Measurements from ENCODE around the gene DOCK2. TPM values are rescaled to one million over a fixed set of nuclear protein-coding genes. Genes with fewer than 3 reads are reported as not detected.

Gene DOCK2
- total and polyA plus RNA-seq, 2 donors (not counting 3 experiments of a cell fraction or from before 2014, with no cell fraction given): 0.62 to 4.8 TPM

DNA sequence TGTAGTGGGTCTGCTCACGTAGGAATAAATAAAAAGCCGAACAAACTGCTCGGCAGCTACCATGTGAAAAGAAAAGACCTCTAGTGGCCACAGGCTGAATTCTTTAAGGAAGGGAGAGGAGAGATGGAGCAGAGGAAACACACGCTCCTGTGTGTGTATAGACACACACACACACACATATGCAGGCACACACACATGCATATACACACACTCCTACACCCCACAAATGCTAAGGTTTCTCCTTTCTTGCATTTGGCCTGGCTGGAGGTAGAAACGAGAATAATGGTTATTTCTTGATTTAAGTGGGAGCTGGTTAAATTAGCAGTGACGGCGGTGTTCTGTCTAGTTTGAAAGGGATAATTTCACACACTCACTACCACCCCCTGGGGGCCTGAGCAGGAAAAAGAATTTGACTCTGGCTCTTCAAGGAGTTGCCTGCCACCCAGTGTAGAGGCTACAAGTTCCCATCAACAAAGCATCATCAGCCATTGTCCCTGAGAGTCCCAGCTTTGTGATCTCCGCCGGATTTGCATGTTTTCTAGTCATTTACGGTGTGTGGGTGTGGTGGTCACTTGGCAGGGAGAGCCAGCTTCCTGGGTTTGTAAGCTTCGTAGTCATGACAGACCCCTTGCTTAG, 343.5 kb downstream of the DOCK2 start, which contains the start of gene INSYN2B:
TSS of gene INSYN2B (minus strand) at position 78 of the 636 bp plus-strand sequence. CDS start 96,597 bp downstream, outside the sequence.
- Histone ChIP-seq H3K4me1 (ENCODE audit: control insufficient read depth, extremely low read depth, insufficient read depth, low read length) (peaks cover 41% of the 10 kb centered on the region), H4K20me1 (replicated peaks; ENCODE audit: control insufficient read depth, extremely low read depth, insufficient read depth, low read length) (no peaks in the 10 kb centered on the region), H3K36me3 (ENCODE audit: control insufficient read depth in 2 of 2, extremely low read depth in 1 of 2, insufficient read depth in 2 of 2, low read length in 2 of 2) (no peaks in the 10 kb centered on the region), H3K27me3 (ENCODE audit: control insufficient read depth in 2 of 2, insufficient read depth in 2 of 2, low read length in 2 of 2) (no peaks in the 10 kb centered on the region), H3K4me3 (replicated peaks in 1 of 3; ENCODE audit: insufficient read depth in 1 of 3, low read depth in 1 of 3, low read length in 3 of 3) (peak within 1 kb of the TSS; percentile 47 to 99 (median 97)), H3K79me2 (ENCODE audit: control insufficient read depth, insufficient read depth, low read length) (peaks cover 46% of the 10 kb centered on the region), H3K27ac (ENCODE audit: insufficient read depth, low read depth, low read length) (peak within 1 kb of the TSS; percentile 97), H3K4me2 (ENCODE audit: insufficient read depth, low read length) (peak within 1 kb of the TSS; percentile 99), H2AFZ (ENCODE audit: low read depth, low read length) (peak within 1 kb of the TSS; percentile 80), H3K9ac (replicated peaks; ENCODE audit: extremely low read depth, insufficient read depth, low read length) (peak within 1 kb of the TSS; percentile 97), H3K9me3 (replicated peaks; ENCODE audit: control insufficient read depth, insufficient read depth, low read length) (no peaks in the 10 kb centered on the region), H3K9me1 (replicated peaks; ENCODE audit: control insufficient read depth, extremely low read depth, insufficient read depth, low read length) (no peaks in the 10 kb centered on the region)
- DNase-seq (ENCODE audit: low read depth, low spot score) (peak; percentile 96), FAIRE-seq (peak; percentile 94)
- POLR2A ChIA-PET: interaction anchor here (0.7 to 1.5 kb wide), 4 partner anchors 9 to 397 kb away, joined by 3 to 10 read pairs (median 4); partner anchors contain the start of gene SPDL1
- CTCF ChIA-PET: interaction anchor here (0.5 to 3.2 kb wide), 105 partner anchors 9 to 1480 kb away, joined by 3 to 180 read pairs (median 6); partner anchors contain the start of genes DOCK2 and SPDL1
- dilution Hi-C loops (cut with MboI; ENCODE audit: extremely low pct_ligation_motif_present, low sequenced_read_pairs) (no loop called here), intact Hi-C loops (cut with micrococcal nuclease) (loop anchor here (1.0 to 2.0 kb wide), 9 partner anchors 34 to 396 kb away; no protein-coding TSS in a partner anchor)
- BruUV-seq (replicated peaks): no TSS peak
- peak; percentile 65 to 66 for TF ChIP-seq CTCF (IDR thresholded peaks at IDR 0.05; ENCODE audit: extremely low read depth in 1 of 2, insufficient read depth in 1 of 2, low read depth in 1 of 2, low read length in 2 of 2)
- no peak for TF ChIP-seq MAX (IDR thresholded peaks at IDR 0.05; ENCODE audit: insufficient read depth, insufficient read length)
- no peak for TF ChIP-seq FOS (IDR thresholded peaks at IDR 0.05; ENCODE audit: borderline replicate concordance, insufficient read depth, low read length)
- TF ChIP-seq JUN (IDR thresholded peaks at IDR 0.05; ENCODE audit: borderline replicate concordance, insufficient read depth, insufficient read length, low read depth): no peak
- no peak for TF ChIP-seq GATA2 (IDR thresholded peaks at IDR 0.05; ENCODE audit: insufficient read depth, insufficient read length, low read depth, low read length)
- TF ChIP-seq POLR2A (IDR thresholded peaks at IDR 0.05; ENCODE audit: low read depth, low read length): peak; percentile 59
